ENCODE measurements around the gene MALAT1.
"Not testable (repeated sequence)": the region's sequence is repeated elsewhere in the genome, so short reads cannot be mapped to it uniquely, and the experiment has no call there.

Gene MALAT1

DNA sequence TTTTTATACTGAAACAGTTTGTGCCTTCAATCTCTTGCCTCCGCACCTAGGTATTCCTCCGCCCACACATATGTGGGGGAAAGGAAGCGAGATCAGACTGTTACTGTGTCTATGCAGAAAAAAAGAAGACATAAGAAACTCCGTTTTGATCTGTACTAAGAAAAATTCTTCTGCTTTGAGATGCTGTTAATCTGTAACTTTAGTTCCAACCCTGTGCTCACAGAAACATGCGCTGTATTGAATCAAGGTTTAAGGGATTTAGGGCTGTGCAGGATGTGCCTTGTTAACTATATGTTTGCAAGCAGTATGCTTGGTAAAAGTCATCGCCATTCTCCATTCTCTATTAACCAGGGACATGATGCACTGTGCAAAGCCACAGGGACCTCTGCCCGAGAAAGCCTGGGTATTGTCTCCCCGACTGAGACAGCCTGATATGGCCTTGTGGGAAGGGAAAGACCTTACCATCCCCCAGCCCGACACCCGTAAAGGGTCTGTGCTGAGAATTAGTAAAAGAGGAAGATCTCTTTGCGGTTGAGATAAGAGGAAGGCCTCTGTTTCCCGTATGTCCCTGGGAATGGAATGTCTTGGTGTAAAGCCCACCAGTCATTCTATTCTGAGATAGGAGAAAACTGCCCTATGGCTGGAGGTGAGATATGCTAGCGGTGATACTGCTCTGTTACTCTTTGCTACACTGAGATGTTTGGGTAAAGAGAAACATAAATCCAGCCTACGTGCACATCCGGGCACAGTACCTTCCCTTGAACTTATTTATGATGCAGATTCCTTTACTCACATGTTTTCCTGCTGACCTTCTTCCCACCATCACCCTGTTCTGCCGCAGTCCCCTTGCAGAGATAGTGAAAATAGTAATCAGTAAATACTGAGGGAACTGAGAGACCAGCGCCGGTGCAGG lies 24.1 kb downstream of the MALAT1 start:
- not testable (repeated sequence) for FAIRE-seq

DNA sequence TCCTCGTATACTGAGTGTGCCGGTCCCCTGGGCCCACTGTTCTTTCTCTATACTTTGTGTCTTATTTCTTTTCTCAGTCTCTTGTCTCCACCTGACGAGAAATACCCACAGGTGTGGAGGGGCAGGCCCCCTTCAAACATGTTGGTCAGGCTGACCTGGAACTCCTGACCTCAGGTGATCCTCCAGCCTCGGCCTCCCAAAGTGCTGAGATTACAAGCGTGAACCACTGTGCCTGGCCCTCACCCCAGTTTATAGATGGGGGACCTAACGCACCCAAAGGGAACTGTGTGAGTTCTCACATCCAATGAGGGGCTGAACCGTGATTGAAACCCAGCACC lies 24.8 kb downstream of the MALAT1 start:
- not testable (repeated sequence) for FAIRE-seq

DNA sequence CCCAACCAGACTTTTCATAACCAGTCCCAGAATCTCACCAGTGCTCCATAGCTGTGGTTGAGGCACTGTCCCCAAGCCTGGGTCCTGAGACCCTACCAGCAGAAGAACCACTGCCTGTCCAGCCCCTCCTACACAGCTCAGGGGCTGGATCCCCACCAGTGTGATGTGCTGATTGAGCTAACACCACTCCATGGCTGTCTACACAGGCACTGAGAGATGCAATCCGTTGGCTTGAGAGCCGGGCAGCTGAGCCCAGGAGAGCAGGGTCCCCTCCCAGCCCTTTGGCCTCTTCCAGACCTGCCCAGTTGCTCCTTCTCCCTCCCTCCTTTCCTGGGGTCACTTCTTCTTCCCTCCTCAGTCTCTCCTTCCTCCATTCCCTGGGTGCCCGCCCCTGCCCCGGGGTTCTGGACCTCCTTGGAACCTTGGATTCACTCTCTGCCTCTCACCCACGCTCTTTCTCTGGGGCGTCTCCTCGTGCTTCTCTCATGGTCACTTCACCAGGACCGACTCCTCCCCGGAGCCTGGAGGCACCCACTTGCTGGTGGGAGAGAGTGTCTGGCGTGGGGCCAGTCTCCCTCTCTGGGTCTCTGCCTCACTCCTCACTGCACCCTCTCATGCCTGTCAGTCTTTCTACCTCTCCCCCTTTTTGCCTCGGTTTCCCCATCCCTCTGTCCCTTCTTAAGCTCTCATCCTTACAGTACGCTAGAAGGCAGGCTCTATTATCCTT lies 25.3 kb downstream of the MALAT1 start:
- no peak for FAIRE-seq

DNA sequence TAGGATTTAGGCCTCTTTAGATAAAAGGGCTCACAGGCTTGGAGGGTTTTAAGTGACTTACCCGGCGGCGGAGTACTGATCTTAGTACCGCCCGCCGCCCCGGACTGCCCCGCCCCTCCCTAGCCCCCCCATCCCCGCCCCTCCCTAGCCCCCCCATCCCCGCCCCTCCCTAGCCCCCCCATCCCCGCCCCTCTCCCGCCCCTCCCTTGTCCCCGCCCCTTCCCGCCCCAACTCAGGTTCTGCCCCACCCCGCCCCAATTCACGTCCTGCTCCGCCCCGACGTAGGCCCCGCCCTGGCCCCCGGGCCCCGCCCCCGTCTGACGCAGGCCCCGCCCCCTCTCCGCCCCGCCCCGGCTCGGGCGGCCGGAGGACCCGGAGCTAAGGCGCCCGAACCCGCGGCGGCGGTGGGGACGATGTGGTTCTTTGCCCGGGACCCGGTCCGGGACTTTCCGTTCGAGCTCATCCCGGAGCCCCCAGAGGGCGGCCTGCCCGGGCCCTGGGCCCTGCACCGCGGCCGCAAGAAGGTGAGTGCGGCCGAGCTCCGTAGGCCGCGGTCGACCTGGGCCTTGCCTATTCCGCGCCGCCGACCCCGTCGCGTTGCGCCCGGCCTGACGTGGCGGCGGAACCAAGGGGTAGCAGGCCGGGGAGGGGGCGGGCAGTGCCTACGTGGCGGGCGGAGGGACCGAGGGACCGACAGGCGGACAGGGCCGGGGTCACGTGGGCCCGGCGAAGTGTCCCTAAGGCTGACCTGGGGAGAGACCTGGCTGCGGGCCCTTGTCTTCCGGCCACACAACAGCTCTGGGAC lies 26.1 kb downstream of the MALAT1 start, which contains the start of gene SCYL1:
Gene SCYL1, plus strand, starts transcription at position 343 of the 805 bp plus-strand sequence. Its CDS starts 71 bp downstream, at position 414.
- FAIRE-seq, result no peak

DNA sequence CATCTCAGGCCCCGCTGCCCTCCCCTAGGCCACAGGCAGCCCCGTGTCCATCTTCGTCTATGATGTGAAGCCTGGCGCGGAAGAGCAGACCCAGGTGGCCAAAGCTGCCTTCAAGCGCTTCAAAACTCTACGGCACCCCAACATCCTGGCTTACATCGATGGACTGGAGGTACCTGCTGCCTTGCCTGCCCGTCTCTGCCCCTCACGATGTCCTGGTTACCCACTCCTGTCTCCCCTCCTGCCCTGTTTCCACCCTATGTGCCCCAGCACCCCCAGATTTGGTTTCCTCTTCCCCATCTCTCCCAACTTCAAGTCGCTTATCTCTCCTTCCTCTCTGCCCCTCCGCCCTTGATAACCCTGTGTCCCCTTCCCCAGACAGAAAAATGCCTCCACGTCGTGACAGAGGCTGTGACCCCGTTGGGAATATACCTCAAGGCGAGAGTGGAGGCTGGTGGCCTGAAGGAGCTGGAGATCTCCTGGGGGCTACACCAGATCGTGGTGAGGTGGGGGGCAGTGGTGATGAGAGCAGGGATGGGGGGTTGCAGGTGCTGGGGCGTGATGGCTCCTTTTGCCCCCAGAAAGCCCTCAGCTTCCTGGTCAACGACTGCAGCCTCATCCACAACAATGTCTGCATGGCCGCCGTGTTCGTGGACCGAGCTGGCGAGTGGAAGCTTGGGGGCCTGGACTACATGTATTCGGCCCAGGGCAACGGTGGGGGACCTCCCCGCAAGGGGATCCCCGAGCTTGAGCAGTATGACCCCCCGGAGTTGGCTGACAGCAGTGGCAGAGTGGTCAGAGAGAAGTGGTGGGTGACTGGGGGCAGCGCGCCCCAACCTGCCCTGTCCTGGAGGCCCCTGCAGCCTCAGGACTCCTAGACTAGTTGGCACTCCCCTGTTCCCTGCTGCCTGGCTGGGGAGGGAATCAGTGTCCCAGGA lies 27.0 kb downstream of the MALAT1 start:
- no peak for FAIRE-seq

DNA sequence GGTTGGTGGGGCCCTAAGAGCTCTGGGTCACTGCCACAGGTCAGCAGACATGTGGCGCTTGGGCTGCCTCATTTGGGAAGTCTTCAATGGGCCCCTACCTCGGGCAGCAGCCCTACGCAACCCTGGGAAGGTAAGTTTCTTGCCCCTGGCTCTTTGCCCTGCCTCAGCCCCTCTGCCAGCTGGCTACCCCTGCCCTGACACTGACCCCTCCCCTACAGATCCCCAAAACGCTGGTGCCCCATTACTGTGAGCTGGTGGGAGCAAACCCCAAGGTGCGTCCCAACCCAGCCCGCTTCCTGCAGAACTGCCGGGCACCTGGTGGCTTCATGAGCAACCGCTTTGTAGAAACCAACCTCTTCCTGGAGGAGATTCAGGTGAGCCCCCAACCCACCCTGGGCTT lies 27.9 kb downstream of the MALAT1 start:
- FAIRE-seq, result no peak

DNA sequence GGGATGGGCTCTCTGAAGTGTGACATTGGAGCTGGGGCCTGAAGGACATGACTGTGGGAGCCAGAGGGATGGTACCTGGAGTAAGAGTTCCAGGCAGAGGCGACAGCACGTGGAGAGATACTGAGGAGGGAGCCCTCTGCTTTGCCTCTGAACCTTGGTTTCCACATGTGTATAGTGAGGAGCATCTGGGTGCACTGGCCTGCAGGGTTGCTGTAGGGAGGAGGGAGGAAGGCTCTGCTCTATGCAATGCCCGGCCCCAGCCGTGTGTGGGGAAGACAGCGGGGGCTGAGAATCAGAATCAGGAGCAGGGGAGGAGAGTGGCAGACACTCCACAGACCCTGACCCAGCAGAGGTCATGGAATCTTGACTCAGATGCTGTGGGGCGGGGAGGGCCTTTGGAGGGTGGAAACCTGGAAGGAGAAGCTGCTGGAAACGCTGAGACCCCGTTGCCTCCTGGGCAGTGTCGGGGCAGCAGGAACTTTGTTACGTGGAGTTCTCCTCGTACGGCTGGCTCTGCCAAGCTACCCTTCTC lies 30.0 kb downstream of the MALAT1 start:
- FAIRE-seq, result no peak

DNA sequence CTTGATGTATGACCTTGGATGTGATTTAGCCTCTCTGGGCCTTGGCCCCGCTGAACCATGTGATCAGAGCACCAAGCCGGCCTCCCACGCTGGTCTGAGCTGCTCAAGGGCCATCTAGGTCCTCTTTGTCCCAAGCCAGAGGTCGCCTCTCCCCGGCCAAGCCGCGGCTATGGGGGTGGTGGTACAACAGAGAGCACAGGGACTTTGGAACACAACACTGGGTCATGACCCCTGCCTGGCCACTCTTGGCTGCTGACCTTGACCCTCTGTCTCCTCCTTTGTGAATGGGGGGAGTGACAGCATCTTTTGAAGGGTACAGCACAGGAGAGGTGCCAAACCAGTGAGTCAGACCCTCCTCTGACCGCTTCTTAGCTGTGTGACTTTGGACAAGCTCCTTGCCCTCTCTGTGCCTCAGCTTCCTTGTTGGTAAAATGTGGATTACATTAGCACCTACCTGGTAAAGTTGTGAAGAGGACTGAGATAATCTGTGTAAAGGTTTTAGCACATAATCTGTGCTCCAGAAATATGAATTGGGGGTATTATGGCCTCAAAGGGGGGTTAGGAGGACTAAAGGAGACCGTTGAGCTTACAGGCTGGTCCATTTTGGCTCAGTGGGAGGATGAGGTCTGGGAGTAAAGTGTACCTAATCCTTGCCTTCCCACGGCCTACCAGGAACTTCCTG lies 30.8 kb downstream of the MALAT1 start:
- no peak for FAIRE-seq

DNA sequence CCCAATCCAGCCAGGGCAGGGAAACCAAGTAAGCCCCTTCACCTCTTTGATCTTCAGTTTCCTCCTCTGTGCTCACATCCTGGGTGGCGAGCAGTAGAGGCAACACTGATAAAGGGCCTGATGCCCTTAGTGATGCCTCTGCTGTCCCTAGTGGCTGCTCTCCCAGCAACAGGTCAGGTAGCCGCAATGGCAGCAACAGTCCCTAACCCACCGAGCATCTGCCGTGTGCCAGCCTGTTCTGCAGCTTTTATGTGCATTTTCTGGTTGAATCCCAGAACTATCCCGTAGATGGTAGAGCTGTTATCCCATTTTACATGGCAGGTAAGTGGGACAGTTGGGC lies 31.3 kb downstream of the MALAT1 start:
- FAIRE-seq, result no peak

DNA sequence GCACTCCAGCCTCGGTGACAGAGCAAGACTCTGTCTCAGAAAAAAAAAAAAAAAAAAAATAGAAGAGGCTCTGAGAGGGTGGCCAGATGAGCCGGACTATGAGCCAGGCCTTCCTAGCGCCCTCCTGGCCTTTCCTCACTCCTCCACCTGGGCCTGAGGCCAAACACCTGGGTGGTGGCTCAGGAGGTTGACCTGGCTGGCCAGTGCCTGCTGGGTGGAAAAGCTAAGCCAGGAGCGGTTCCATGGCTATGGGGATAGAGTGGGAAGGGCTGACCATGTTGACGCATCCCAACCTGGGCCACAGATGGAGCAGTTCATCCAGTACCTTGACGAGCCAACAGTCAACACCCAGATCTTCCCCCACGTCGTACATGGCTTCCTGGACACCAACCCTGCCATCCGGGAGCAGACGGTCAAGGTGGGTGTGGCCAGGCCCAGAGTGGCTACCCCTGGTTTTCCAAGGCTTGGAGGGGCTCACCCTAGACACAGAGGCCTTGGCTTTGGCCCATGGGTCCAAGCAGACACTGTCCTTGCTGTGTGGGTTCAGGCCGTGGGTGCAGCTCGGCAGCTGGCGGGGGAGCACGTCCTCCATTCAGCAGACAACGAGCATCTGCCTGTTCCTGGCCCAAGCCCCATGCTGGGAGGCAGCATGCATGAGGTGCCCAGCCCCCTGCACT lies 33.7 kb downstream of the MALAT1 start:
- no peak for FAIRE-seq

DNA sequence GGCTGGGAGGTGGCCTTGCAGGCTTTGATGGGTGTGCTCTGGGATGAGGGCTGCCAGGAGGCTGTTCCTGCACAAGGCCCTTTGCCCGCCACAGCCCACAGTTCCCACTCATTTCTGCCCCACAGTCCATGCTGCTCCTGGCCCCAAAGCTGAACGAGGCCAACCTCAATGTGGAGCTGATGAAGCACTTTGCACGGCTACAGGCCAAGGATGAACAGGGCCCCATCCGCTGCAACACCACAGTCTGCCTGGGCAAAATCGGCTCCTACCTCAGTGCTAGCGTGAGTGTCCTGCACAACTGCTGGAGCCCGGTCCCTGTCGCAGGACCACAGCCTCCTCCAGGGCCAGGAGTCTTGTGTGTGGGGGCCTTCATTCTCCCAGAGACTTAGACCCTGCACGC lies 36.3 kb downstream of the MALAT1 start:
- no peak for FAIRE-seq

DNA sequence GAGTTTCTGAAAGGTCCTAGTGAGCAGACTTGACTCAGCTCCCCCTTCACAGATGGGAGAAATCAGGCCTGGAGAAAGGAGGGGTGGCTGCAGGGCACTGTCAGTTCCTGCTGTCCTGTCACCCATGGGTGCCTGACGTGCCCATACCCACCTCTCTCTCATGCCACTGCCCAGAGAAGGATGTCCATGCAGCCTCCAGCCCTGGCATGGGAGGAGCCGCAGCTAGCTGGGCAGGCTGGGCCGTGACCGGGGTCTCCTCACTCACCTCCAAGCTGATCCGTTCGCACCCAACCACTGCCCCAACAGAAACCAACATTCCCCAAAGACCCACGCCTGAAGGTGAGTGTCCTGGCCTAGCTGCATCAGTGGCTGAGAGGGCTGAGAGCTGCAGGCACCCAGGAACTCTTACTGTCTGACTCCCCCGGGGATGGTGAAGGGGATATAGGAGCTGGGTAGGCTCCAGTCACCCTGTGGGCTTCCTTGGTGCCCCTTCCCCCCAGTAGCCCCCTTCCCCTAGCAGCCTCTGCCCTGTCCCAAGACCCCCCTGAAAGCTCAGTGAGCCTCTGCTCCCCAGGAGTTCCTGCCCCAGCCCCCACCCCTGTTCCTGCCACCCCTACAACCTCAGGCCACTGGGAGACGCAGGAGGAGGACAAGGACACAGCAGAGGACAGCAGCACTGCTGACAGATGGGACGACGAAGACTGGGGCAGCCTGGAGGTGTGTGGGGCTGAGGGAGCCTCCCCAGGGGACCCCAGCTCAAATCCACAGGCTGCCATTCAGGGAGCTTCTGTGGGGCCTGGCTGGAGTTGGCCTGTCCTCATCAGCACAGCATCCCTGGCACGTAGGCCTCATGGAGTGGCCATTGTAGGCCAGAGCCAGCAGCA lies 37.8 kb downstream of the MALAT1 start:
- no peak for FAIRE-seq

DNA sequence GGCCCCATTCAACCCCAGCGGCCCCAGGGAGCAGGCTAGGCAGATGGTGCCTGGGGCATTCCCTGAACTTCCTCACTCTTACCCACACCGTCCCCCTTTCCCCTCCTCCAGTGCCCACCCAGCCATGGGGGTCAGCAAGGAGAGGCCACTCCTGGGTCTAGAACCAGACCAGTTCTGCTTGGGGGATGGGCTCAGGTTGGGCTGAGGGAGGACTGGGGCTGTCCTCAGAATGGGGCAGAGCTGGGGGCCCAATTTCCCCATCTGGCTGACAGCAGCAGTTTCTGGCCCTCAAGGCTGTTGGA lies 38.4 kb downstream of the MALAT1 start:
- FAIRE-seq, result no peak

DNA sequence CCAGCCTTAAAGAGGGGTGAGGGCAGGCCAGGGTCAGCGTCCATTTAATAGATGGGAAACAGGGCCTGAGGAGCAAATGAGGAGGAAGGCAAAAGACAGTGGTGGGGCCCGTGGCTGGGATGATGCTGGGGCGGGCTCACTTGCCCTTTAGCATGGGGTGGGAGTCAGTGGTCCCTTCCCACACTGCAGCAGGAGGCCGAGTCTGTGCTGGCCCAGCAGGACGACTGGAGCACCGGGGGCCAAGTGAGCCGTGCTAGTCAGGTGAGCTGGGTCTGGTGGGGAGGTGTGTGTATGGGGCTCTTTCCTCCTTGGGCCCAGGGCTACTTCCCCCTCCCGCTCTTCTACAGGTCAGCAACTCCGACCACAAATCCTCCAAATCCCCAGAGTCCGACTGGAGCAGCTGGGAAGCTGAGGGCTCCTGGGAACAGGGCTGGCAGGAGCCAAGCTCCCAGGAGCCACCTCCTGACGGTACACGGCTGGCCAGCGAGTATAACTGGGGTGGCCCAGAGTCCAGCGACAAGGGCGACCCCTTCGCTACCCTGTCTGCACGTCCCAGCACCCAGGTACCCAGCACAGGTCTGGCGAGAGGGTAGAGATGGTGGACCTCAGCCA lies 38.9 kb downstream of the MALAT1 start:
- no peak for FAIRE-seq

DNA sequence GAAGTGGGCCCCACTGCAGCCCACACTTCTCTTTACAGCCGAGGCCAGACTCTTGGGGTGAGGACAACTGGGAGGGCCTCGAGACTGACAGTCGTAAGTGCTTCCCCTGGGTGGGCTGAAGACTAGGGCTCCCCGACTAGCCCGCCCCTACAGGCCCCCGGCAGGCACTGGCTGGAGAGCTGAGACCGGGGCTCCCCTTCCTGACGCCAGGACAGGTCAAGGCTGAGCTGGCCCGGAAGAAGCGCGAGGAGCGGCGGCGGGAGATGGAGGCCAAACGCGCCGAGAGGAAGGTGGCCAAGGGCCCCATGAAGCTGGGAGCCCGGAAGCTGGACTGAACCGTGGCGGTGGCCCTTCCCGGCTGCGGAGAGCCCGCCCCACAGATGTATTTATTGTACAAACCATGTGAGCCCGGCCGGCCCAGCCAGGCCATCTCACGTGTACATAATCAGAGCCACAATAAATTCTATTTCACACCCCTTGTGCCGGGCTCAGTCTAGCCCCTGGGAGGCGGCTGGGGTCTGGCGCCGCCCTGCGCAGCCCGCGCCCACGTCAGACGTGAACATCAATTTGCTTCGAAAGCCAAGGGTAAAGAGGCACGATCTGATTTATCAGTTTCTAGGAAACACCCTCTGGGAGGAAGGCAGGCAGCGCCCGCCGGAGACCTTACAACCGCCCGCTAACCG lies 39.5 kb downstream of the MALAT1 start:
- FAIRE-seq, result no peak

DNA sequence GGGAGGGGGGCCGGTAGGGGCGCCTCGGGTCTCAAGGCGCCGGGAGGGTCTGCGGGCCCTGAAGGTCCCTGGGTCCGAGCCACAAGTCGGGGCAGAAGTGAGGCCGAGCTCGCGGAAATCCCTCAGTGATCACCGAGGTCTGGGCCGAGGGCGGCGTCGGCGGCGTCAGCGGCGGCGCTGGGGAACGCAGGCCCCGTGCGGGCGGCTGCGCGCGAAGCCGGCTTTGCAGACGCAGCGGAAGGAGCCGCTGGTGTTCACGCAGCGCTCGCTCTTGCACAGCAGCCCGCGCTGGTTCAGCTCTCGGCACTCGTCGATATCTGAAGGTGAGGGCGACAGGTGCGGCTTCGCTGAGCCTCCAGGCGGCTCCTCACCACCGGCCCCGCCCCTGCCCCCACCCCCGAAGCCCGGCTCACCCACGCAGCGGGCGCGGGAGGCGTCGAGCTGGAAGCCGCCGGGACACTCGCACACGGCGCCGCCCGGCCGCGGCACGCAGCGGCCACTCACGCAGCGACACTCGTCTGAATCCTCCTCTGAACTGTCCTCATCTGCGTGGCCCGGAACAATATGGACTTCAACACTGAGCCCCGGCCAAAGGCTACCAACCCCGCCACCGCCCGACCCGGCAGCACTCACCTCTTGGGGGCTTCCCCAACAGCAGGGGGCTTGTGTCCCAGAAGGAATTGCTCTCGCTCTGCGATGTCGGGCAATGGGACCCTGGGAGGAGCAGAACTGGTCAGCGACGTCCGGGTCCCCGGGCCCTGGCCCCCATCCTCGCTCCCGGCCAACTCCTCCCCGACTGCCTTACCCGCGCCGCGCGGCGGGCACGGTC lies 40.3 kb downstream of the MALAT1 start:
- no peak for FAIRE-seq

DNA sequence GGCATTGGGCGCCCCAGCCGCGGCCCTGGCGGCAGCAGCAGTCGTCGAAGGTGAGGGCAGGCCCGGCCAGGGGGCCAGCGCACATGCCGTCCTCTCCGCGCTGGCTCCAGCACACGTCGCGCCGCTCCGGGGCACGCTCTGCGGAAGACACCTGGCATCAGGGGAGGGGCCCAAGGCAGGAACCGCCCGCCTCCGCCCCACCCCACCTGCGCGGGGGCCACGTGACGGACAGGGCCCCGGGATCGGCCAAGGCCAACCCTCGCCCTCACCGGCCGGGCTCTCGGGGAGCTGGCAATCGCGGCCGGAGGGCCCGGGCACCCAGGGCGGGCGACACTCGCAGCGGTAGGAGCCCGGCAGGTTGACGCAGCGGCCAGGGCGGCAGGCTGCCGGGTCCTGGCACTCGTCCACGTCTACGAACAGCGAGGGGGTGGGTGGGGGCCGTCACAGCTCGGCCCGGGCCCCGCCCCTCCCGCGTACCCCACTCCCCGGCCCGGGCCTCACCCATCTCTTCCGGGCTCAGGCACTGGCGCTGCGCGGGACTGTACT lies 41.0 kb downstream of the MALAT1 start:
- FAIRE-seq, result no peak

Data from endometrium (tissue), 2 donors.